Upper lobe of left lung (tissue), 6 donors: Measurements from ENCODE around the gene DENND2C. TPM values are rescaled to one million over a fixed set of nuclear protein-coding genes. Genes with fewer than 3 reads are reported as not detected.

Source experiments
- ATAC-seq, 2 donors: fragments of 200-7000 bp; cut with Tn5 transposase; one replicate each; pipeline ENCODE4 v1.9.1; 2022; ENCODE audit warnings: mild to moderate bottlenecking in 2 of 2, moderate library complexity in 2 of 2; ENCODE audit not compliant: low FRiP score in 2 of 2
- DNase-seq, 2 donors: peaks; one replicate each; pipeline ENCODE4 v3.0.0-alpha.2; 2019 to 2020
- H3K27ac ChIP-seq, 4 donors: fragments of 200-600 bp; sonication (generic); one replicate each; pipeline ENCODE4 v1.5.1; 2016 to 2019
- H3K27me3 ChIP-seq, 4 donors: fragments of 200-600 bp; sonication (generic); one replicate each; pipeline ENCODE4 v1.5.1; 2017 to 2019
- H3K36me3 ChIP-seq, 4 donors: fragments of 200-600 bp; sonication (generic); one replicate each; pipeline ENCODE4 v1.5.1; 2016 to 2019
- H3K4me1 ChIP-seq, 4 donors: fragments of 200-600 bp; sonication (generic); one replicate each; pipeline ENCODE4 v1.5.1; 2018 to 2019
- H3K4me3 ChIP-seq, 4 donors: fragments of 200-600 bp; sonication (generic); one replicate each; pipeline ENCODE4 v1.5.1; 2017 to 2019; ENCODE audit warnings: mild to moderate bottlenecking in 2 of 4, moderate library complexity in 1 of 4
- H3K9me3 ChIP-seq, 4 donors: fragments of 200-600 bp; sonication (generic); one replicate each; pipeline ENCODE4 v1.5.1; 2018 to 2019
- EP300 ChIP-seq, 4 donors: sonication (generic); formaldehyde crosslinking; IDR thresholded peaks; one replicate each; pipeline ENCODE4 v1.5.1; 2017; ENCODE audit warnings: antibody characterized with exemption in 4 of 4, control low read depth in 2 of 4
- POLR2A ChIP-seq, 4 donors: fragments of 450-650 bp; IDR thresholded peaks; one replicate each; pipeline ENCODE4 v1.5.1; 2016 to 2017; ENCODE audit warnings: antibody characterized with exemption in 4 of 4, mild to moderate bottlenecking in 2 of 4
- POLR2AphosphoS5 ChIP-seq, 2 donors: sonication (generic); formaldehyde crosslinking; IDR thresholded peaks; one replicate each; pipeline ENCODE4 v1.5.1; 2017; ENCODE audit warnings: antibody characterized with exemption in 2 of 2
- WGBS, 2 donors: methylation state at CpG; one replicate each; pipeline ENCODE4 v1.1.5; 2017 to 2018; 5-methylcytosine and 5-hydroxymethylcytosine counted together
- total RNA-seq, 6 donors: library from RNA; depleted of rRNA in 4 of 6; stranded (reverse); fragments of >200 nt in 4 of 6; gene quantifications; one replicate each; pipeline versions ENCODE4 v1.1.0 to v1.2.1, GENCODE V29; 2016 to 2021
- TF ChIP-seq, protein P1 (sequence below), 6 experiments: fragments of 450-650 bp in 4 of 6; fragments of 200-600 bp in 2 of 6; sonication (generic) in 2 of 6; IDR thresholded peaks; one replicate each; pipeline ENCODE4 v1.5.1; 2016 to 2019; ENCODE audit warnings: antibody characterized with exemption in 6 of 6
- donor health status: DM: no; HTN: no; CAD: no; lungs with moderate emphysema.
- donor health status: DM: no; HTN: yes; CAD: no; lungs with severe emphysema.

The DENND2C gene
- total RNA-seq, 6 donors from 2014 or later = 2.1 to 6.5 (median 3.6) TPM

DNA sequence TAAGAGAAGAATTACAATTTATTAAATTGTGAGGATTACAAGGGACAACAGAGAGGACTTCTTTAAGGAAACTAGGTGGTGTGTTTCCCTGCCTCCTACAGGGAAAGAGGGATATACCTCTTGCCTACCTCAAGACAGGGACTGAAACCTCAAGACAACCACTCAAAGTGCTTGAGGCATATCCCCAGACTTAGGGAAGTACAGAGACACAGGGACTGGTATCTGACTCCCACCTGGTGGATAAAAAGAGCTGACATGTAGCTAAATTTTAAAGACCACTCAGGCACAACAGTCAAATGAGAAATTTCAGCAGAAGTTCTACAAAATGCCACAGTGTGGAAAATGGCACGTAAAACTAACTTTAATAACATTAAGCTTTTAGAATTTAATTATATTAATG lies 21.3 kb downstream of the DENND2C start:
- DNase-seq = no peak
- no peak overlapping the region for H3K4me3 ChIP-seq
- no peaks in the 10 kb centered on the region for H3K9me3 ChIP-seq
- H3K27ac ChIP-seq = no peak overlapping the region
- H3K27me3 ChIP-seq = no peaks in the 10 kb centered on the region
- no peak for ATAC-seq
- H3K36me3 ChIP-seq = no peaks in the 10 kb centered on the region
- no peaks in the 10 kb centered on the region for H3K4me1 ChIP-seq
- WGBS, 2 donors = 97 to 100% methylated on average over 1 of the region's 1 CpG
- TF ChIP-seq POLR2A (IDR thresholded peaks at IDR 0.05) = no peak
- TF ChIP-seq EP300 (IDR thresholded peaks at IDR 0.05) = no peak
- TF ChIP-seq, protein P1, sequence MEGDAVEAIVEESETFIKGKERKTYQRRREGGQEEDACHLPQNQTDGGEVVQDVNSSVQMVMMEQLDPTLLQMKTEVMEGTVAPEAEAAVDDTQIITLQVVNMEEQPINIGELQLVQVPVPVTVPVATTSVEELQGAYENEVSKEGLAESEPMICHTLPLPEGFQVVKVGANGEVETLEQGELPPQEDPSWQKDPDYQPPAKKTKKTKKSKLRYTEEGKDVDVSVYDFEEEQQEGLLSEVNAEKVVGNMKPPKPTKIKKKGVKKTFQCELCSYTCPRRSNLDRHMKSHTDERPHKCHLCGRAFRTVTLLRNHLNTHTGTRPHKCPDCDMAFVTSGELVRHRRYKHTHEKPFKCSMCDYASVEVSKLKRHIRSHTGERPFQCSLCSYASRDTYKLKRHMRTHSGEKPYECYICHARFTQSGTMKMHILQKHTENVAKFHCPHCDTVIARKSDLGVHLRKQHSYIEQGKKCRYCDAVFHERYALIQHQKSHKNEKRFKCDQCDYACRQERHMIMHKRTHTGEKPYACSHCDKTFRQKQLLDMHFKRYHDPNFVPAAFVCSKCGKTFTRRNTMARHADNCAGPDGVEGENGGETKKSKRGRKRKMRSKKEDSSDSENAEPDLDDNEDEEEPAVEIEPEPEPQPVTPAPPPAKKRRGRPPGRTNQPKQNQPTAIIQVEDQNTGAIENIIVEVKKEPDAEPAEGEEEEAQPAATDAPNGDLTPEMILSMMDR (IDR thresholded peaks at IDR 0.05) = no peak
- TF ChIP-seq POLR2AphosphoS5 (IDR thresholded peaks at IDR 0.05) = no peak

- 89 to 92% methylated on average over 2 of the region's 2 CpGs for WGBS, 2 donors
- no peak for DNase-seq
- no peaks in the 10 kb centered on the region for H3K4me1 ChIP-seq
Measured at GRCh38 chr1:114641377-114641776, 28.5 kb downstream of the DENND2C start.

DNA sequence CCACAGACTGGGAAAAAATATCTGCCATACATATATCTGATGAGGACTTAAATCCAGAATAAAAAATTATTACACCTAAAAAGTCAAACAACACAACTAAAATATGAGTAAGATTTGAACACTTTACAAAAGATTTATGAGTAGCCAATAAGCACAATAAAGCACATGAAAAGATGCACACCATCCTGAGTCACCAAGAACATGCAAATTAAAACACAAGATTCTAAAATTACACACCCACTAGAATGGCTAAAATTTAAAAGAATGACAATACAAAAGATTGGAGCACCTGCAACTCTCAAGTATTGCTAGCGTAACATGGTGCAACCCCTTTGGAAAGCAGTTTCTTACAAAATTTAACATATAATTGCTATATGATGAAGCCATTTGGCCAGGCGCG lies 30.9 kb downstream of the DENND2C start:
- 64 to 75% methylated on average over 3 of the region's 3 CpGs for WGBS, 2 donors
- Histone ChIP-seq H3K4me3 (no peak overlapping the region), H3K36me3 (no peaks in the 10 kb centered on the region), H3K9me3 (no peaks in the 10 kb centered on the region), H3K4me1 (no peaks in the 10 kb centered on the region), H3K27me3 (no peaks in the 10 kb centered on the region), H3K27ac (no peak overlapping the region)
- no peak for ATAC-seq
- DNase-seq = no peak
- TF ChIP-seq EP300 (IDR thresholded peaks at IDR 0.05) (no peak), POLR2A (IDR thresholded peaks at IDR 0.05) (no peak), POLR2AphosphoS5 (IDR thresholded peaks at IDR 0.05) (no peak)
- TF ChIP-seq, protein P1 (IDR thresholded peaks at IDR 0.05) = no peak

More at GRCh38 chr1:114641377-114641776, 28.5 kb downstream of the DENND2C start:
- no peaks in the 10 kb centered on the region for H3K36me3 ChIP-seq
- H3K9me3 ChIP-seq = no peaks in the 10 kb centered on the region
- no peak for ATAC-seq
- no peaks in the 10 kb centered on the region for H3K27me3 ChIP-seq
- no peak for TF ChIP-seq POLR2AphosphoS5 (IDR thresholded peaks at IDR 0.05)
- no peak for TF ChIP-seq POLR2A (IDR thresholded peaks at IDR 0.05)
- TF ChIP-seq, protein P1 (IDR thresholded peaks at IDR 0.05) = no peak
- no peak for TF ChIP-seq EP300 (IDR thresholded peaks at IDR 0.05)
- no peak overlapping the region for H3K27ac ChIP-seq
- no peak overlapping the region for H3K4me3 ChIP-seq

GRCh38 chr1:114632427-114632826 lies 37.4 kb downstream of the DENND2C start:
- TF ChIP-seq, protein P1 (IDR thresholded peaks at IDR 0.05) = no peak
- TF ChIP-seq POLR2A (IDR thresholded peaks at IDR 0.05) (no peak), EP300 (IDR thresholded peaks at IDR 0.05) (no peak), POLR2AphosphoS5 (IDR thresholded peaks at IDR 0.05) (no peak)
- no peak for DNase-seq
- no peaks in the 10 kb centered on the region for H3K27me3 ChIP-seq
- ATAC-seq = no peak
- H3K4me1 ChIP-seq = no peaks in the 10 kb centered on the region
- no peak overlapping the region for H3K27ac ChIP-seq
- H3K36me3 ChIP-seq = no peaks in the 10 kb centered on the region
- no peak overlapping the region for H3K4me3 ChIP-seq
- no peaks in the 10 kb centered on the region for H3K9me3 ChIP-seq

DNA sequence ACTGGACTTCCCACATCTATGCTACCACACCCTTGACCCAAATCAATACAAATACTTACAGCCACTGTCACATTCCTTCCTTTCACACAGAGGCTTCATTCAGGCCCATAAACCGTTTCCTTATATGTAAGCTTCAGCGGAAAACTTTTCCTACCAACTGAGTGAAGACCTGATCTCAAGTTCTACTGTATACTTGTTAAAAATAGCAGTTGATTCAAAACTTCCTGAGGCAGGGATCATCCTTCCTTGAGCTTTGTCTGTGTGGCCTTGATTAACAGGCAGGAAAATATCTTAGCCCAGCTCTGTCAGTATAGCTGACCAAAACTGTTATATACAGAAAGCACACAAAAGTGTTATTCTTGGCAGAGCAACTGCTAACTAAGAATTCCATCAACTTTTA lies 42.7 kb downstream of the DENND2C start:
- Histone ChIP-seq H3K4me1 (no peaks in the 10 kb centered on the region), H3K27ac (no peak overlapping the region), H3K27me3 (no peaks in the 10 kb centered on the region), H3K36me3 (peaks cover 0 to 7% (median 0%) of the 10 kb centered on the region in 4 donors), H3K4me3 (no peak overlapping the region), H3K9me3 (no peaks in the 10 kb centered on the region)
- DNase-seq (no peak), ATAC-seq (no peak)
- 29 to 48% methylated on average over 2 of the region's 2 CpGs for WGBS, 2 donors
- TF ChIP-seq POLR2AphosphoS5 (IDR thresholded peaks at IDR 0.05) (no peak), POLR2A (IDR thresholded peaks at IDR 0.05) (no peak), EP300 (IDR thresholded peaks at IDR 0.05) (no peak)
- TF ChIP-seq, protein P1 (IDR thresholded peaks at IDR 0.05) = no peak
